Activated B cell treated with CpG ODN at 0.5 μM for 24 hours (primary cell): ENCODE data around the gene DNHD1. TPM values are rescaled to one million over a fixed set of nuclear protein-coding genes. Genes with fewer than 3 reads are reported as not detected.

Experiments
- ATAC-seq: fragments of 200-7000 bp; cut with Tn5 transposase; one replicate; pipeline ENCODE4 v1.10.0; 2021; ENCODE audit warnings: low read depth, mild to moderate bottlenecking, moderate library complexity
- CTCF ChIA-PET: fragments of 350-600 bp; sonication (Branson Sonifier 250); formaldehyde crosslinking; loops from one replicate; lab custom pipeline; 2021; ENCODE audit warnings: antibody characterized with exemption; lab: Charles Lee
- POLR2A ChIA-PET: fragments of 350-600 bp; sonication (Branson Sonifier 250); formaldehyde crosslinking; loops from one replicate; lab custom pipeline; 2021; ENCODE audit warnings: antibody characterized with exemption; lab: Charles Lee
- DNase-seq: peaks from one replicate; pipeline ENCODE4 v3.0.0; 2022
- H3K27ac Mint-ChIP-seq: one replicate; pipeline ENCODE4 v1.8.0; 2020; ENCODE audit warnings: mixed read lengths
- H3K27me3 Mint-ChIP-seq: one replicate; pipeline ENCODE4 v1.8.0; 2021; ENCODE audit warnings: mixed read lengths
- H3K36me3 Mint-ChIP-seq: one replicate; pipeline ENCODE4 v1.8.0; 2021; ENCODE audit warnings: low read depth, mixed read lengths
- H3K4me1 Mint-ChIP-seq: one replicate; pipeline ENCODE4 v1.8.0; 2021; ENCODE audit warnings: mixed read lengths
- H3K4me3 Mint-ChIP-seq: one replicate; pipeline ENCODE4 v1.8.0; 2020; ENCODE audit warnings: mild to moderate bottlenecking, mixed read lengths
- H3K9me3 Mint-ChIP-seq: one replicate; pipeline ENCODE4 v1.8.0; 2020; ENCODE audit warnings: mixed read lengths
- intact Hi-C: fragments of 100-400 bp; cut with micrococcal nuclease; formaldehyde crosslinking; loops from one replicate; pipeline ENCODE4 v1.15.1; 2024
- total RNA-seq: library from RNA; stranded (reverse); gene quantifications from 2 replicates; pipeline ENCODE4 v1.2.3, GENCODE V29; 2022
- TF ChIP-seq, protein P1 (sequence below): fragments of 200-600 bp; IDR thresholded peaks from one replicate; pipeline ENCODE4 v1.8.0; 2022; ENCODE audit warnings: antibody characterized with exemption, mild to moderate bottlenecking

DNHD1 gene
- total RNA-seq, 1 donor from 2014 or later: 42.6 TPM

DNA sequence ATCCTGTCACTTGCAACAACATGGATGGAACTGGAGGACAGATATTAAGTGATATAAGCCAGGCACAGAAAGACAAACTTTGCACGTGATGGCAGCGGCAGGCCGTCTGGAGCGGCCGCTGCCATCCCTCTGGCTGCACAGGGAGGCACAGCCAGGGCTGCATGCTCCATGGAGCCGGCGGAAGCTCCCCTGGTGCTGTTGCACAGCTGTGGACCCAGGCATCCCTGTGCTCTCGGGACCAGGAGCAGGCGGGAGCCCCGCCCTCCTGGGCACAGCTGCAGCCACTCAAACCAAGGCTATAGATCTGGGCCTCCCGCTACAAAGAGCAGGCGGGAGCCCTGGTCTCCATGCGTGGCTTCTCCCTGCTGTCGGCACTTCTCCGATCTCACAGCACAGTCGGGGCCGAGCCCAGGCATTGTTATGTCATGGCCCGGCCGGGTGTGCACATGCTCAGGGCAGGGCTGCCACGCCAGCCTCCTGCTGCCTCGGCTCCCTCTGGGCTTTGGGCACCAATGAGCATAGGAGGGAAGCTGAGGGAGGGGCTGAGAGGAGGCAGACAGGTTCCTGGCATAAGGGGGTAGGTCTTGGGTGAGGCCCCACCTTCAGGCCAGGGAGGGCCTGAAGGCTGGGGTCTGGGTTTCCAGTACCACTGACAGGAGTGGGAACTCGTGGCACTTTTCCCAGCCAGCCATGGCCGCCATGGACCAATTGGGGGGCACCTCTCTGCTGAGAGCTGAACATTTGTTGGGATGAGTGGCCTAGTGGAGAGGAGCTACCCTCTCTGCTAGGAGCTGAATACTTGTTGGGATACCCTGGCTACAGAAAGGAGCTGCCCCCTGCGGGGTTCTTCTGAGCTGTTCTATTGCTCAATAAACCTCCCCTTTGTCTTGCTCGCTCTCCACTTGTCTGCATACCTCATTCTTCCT is 89.6 kb downstream of the DNHD1 start:
- H3K27ac Mint-ChIP-seq: no peak overlapping the region
- DNase-seq (no peak), ATAC-seq (no peak)
- no peak overlapping the region for H3K4me3 Mint-ChIP-seq
- CTCF ChIA-PET: no interaction called here
- peaks cover 16% of the 10 kb centered on the region for H3K9me3 Mint-ChIP-seq
- no peaks in the 10 kb centered on the region for H3K27me3 Mint-ChIP-seq
- intact Hi-C loops: no loop called here
- H3K4me1 Mint-ChIP-seq: no peaks in the 10 kb centered on the region
- TF ChIP-seq, protein P1, sequence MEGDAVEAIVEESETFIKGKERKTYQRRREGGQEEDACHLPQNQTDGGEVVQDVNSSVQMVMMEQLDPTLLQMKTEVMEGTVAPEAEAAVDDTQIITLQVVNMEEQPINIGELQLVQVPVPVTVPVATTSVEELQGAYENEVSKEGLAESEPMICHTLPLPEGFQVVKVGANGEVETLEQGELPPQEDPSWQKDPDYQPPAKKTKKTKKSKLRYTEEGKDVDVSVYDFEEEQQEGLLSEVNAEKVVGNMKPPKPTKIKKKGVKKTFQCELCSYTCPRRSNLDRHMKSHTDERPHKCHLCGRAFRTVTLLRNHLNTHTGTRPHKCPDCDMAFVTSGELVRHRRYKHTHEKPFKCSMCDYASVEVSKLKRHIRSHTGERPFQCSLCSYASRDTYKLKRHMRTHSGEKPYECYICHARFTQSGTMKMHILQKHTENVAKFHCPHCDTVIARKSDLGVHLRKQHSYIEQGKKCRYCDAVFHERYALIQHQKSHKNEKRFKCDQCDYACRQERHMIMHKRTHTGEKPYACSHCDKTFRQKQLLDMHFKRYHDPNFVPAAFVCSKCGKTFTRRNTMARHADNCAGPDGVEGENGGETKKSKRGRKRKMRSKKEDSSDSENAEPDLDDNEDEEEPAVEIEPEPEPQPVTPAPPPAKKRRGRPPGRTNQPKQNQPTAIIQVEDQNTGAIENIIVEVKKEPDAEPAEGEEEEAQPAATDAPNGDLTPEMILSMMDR: no peak
- peaks cover 47% of the 10 kb centered on the region for H3K36me3 Mint-ChIP-seq
- POLR2A ChIA-PET: no interaction called here

DNA sequence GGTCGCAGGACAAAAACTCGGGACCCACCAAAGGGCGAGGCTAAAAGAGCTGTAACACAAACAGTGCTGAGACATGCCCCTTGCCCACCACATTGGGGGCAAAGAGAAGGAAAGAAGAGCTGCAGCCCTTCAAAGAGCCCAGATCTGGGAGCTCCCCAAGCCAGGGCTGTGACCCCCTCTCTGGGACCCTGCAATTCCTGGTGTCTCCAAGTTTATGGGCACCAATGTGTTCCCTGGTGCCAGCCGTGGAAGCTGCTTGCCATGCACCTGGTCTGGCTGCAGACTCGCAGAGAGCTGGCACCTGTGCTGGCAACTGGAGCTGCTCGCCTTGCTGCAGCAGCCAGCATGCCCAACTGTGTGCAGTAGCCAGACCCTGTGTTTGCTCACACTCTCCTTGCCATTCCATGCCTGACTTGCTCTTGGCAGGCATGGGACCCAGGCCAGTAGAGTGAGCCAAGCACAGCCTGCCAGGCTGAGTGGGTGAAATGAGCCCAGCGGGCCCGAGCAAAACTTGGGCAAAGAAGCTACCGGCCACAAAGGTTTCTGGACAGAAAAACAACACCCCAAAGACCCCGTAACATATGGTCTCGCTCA is 90.4 kb downstream of the DNHD1 start:
- no peak overlapping the region for H3K4me3 Mint-ChIP-seq
- POLR2A ChIA-PET: no interaction called here
- H3K27ac Mint-ChIP-seq: no peak overlapping the region
- H3K36me3 Mint-ChIP-seq: peaks cover 50% of the 10 kb centered on the region
- intact Hi-C loops: no loop called here
- TF ChIP-seq, protein P1: no peak
- H3K9me3 Mint-ChIP-seq: peaks cover 16% of the 10 kb centered on the region
- H3K4me1 Mint-ChIP-seq: no peaks in the 10 kb centered on the region
- H3K27me3 Mint-ChIP-seq: no peaks in the 10 kb centered on the region
- CTCF ChIA-PET: interaction anchor here (0.6 kb wide), 1 partner anchor 234 kb away, joined by 3 read pairs; no protein-coding TSS in a partner anchor
- DNase-seq (no peak), ATAC-seq (no peak)

DNA sequence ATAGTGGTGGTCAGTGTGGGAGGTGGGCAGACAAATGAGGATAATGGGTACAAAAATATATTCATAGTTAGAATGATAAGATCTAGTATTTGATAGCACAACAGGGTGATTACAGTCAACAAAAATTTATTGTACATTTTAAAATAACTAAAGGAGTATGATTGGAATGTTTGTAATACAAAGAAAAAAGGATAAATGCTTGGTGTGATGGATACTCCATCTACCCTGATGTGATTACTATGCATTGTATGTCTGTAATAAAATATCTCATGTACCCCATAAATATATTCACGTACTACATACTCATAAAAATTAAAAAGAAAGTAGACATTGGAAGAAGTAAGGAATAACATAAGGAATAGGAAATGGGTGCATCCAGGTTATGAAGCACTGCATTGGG is 90.9 kb downstream of the DNHD1 start:
- ChIA-PET CTCF (no interaction called here), POLR2A (no interaction called here)
- H3K9me3 Mint-ChIP-seq: peaks cover 16% of the 10 kb centered on the region
- no peak overlapping the region for H3K4me3 Mint-ChIP-seq
- no peaks in the 10 kb centered on the region for H3K4me1 Mint-ChIP-seq
- ATAC-seq (no peak), DNase-seq (no peak)
- TF ChIP-seq, protein P1: no peak
- H3K27ac Mint-ChIP-seq: no peak overlapping the region
- H3K36me3 Mint-ChIP-seq: peaks cover 51% of the 10 kb centered on the region
- no peaks in the 10 kb centered on the region for H3K27me3 Mint-ChIP-seq
- intact Hi-C loops: no loop called here

DNA sequence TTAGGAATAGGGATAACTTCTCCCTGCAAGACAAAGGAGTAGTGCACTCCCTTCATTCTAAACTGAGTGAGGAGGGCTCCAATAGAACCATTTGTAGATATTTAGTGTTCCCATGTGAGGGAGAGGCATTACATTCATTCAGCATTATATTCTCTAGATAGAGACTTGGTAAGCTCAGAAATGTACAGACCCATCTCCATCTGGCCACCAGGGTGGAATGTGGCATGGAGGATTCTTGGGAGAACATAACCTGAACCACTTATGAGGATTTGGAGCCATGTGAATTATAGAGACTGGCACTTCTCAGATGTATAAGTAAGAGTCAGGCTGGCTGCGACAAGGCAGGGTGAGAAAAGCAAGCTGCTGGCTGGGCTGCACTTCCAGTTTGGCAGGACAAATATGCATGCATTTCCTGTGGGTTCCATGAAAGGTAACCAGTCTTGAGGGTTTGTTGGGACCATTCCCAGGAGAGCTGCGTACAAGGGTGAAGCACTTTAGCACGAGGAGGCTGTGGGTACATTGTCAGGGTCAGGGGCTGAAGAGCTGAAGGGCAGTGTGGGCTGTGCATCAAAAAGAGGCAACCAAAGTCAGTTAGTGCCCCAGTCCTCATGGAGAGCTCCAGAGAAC is 97.2 kb downstream of the DNHD1 start:
- intact Hi-C loops: no loop called here
- Mint-ChIP-seq H3K36me3 (peaks cover 79% of the 10 kb centered on the region), H3K9me3 (no peaks in the 10 kb centered on the region), H3K4me3 (no peak overlapping the region), H3K27ac (no peak overlapping the region), H3K4me1 (peaks cover 10% of the 10 kb centered on the region), H3K27me3 (no peaks in the 10 kb centered on the region)
- TF ChIP-seq, protein P1: no peak
- no peak for ATAC-seq
- no peak for DNase-seq
- CTCF ChIA-PET: interaction anchor here (2.0 kb wide), 1 partner anchor 63 kb away, joined by 6 read pairs; no protein-coding TSS in a partner anchor
- POLR2A ChIA-PET: no interaction called here
